K562 (cell line): ENCODE measurements around the gene RXFP3. TPM values are rescaled to one million over a fixed set of nuclear protein-coding genes. Genes with fewer than 3 reads are reported as not detected.

Experiments
- ATAC-seq: fragments of 200-7000 bp; cut with Tn5 transposase; 3 replicates; pipeline ENCODE4 v1.9.1; 2020; ENCODE audit warnings: moderate library complexity
- BruUV-seq: library from RNA; stranded (reverse); fragments of 400-500 nt; replicated peaks from 2 replicates; lab custom pipeline; 2021; lab: Mats Ljungman, UMichigan
- CTCF ChIA-PET: fragments of 300-600 bp; formaldehyde crosslinking; extraction: SDS; loops from one replicate; lab custom pipeline; 2021; ENCODE audit warnings: low intra/inter-chr PET ratio; lab: Yijun Ruan, JAX
- POLR2A ChIA-PET: fragments of 300-600, 350-650 bp; sonication (Branson Sonifier 250); formaldehyde crosslinking; extraction: SDS; loops from one replicate; lab custom pipeline; 2021; ENCODE audit warnings: antibody characterized with exemption, inconsistent platforms; lab: Yijun Ruan, JAX
- DNase-seq, 4 experiments: peaks; one replicate each; pipeline versions ENCODE4 v3.0.0 to v3.0.0-alpha.2; 2011 to 2018; ENCODE audit warnings: low spot score in 3 of 4, mixed read lengths in 3 of 4; ENCODE audit errors: extremely low read depth in 1 of 4
- FAIRE-seq: peaks from 2 replicates; lab custom pipeline; 2011; peaks lifted over from hg19 to GRCh38; lab: Jason Lieb, UNC
- H2AFZ ChIP-seq: 2 replicates; pipeline ENCODE4 v1.6.0; 2011; ENCODE audit warnings: low read depth, low read length, control low read depth, inconsistent platforms
- H3K27ac ChIP-seq: fragments of 200-600 bp; 3 replicates; pipeline ENCODE4 v1.8.0; 2011; ENCODE audit warnings: low read depth, mild to moderate bottlenecking, control low read depth, inconsistent platforms, low read length, moderate library complexity, mixed read lengths; ENCODE audit errors: extremely low read depth
- H3K27me3 ChIP-seq, 2 experiments: fragments of 300-600 bp in 1 of 2; 2 replicates in 1 of 2; 3 replicates in 1 of 2; pipeline versions ENCODE4 v1.6.0 to v1.8.0; 2011; ENCODE audit warnings: inconsistent platforms in 2 of 2, low read length in 2 of 2, mild to moderate bottlenecking in 1 of 2, mixed read lengths in 1 of 2, moderate library complexity in 1 of 2; ENCODE audit not compliant: control insufficient read depth in 2 of 2, insufficient read depth in 2 of 2
- H3K36me3 ChIP-seq: fragments of 300-600 bp; 3 replicates; pipeline ENCODE4 v1.8.0; 2011; ENCODE audit warnings: mild to moderate bottlenecking, low read length, inconsistent platforms; ENCODE audit not compliant: control insufficient read depth, insufficient read depth
- H3K4me1 ChIP-seq, 2 experiments: fragments of 200-600 bp in 1 of 2; replicated peaks in 1 of 2; 2 replicates in 1 of 2; 3 replicates in 1 of 2; pipeline versions ENCODE4 v1.5.1 to v1.8.0; 2011; ENCODE audit warnings: inconsistent platforms in 2 of 2, low read length in 2 of 2, mild to moderate bottlenecking in 1 of 2, mixed read lengths in 1 of 2, moderate library complexity in 1 of 2; ENCODE audit not compliant: control insufficient read depth in 2 of 2, insufficient read depth in 2 of 2
- H3K4me2 ChIP-seq: 2 replicates; pipeline ENCODE4 v1.6.1; 2011; ENCODE audit warnings: low read length, control low read depth, inconsistent platforms, mixed read lengths; ENCODE audit not compliant: insufficient read depth
- H3K4me3 ChIP-seq: fragments of 200-600 bp; sonication (generic), shearing (Covaris generic); 2 replicates; pipeline ENCODE4 v1.5.1; 2016; ENCODE audit warnings: control low read depth, inconsistent platforms
- H3K79me2 ChIP-seq: fragments of 200-600 bp; 3 replicates; pipeline ENCODE4 v1.8.0; 2011; ENCODE audit warnings: low read length, inconsistent platforms; ENCODE audit not compliant: control insufficient read depth, insufficient read depth
- H3K9ac ChIP-seq, 2 experiments: 2 replicates each; pipeline versions ENCODE4 v1.6.0 to v1.6.1; 2011; ENCODE audit warnings: low read depth in 2 of 2, low read length in 2 of 2, control low read depth in 1 of 2, inconsistent platforms in 1 of 2, mild to moderate bottlenecking in 1 of 2, mixed read lengths in 1 of 2; ENCODE audit not compliant: insufficient read depth in 1 of 2
- H3K9me1 ChIP-seq: one replicate; pipeline ENCODE4 v1.6.0; 2011; ENCODE audit warnings: inconsistent platforms, mild to moderate bottlenecking, low read length, moderate library complexity; ENCODE audit not compliant: control insufficient read depth, insufficient read depth
- H3K9me3 ChIP-seq: replicated peaks from 2 replicates; pipeline ENCODE4 v1.5.1; 2011; ENCODE audit warnings: low read depth, low read length, inconsistent platforms; ENCODE audit not compliant: control insufficient read depth, insufficient read depth
- H4K20me1 ChIP-seq: replicated peaks from 2 replicates; pipeline ENCODE4 v1.6.1; 2011; ENCODE audit warnings: low read length, inconsistent platforms, mixed read lengths; ENCODE audit not compliant: control insufficient read depth, insufficient read depth
- ESRRA ChIP-seq: fragments of 450-650 bp; IDR thresholded peaks from 2 replicates; pipeline ENCODE4 v1.6.1; 2014; ENCODE audit warnings: low read depth, mild to moderate bottlenecking, moderate library complexity, borderline replicate concordance
- SAP30 ChIP-seq: fragments of 200-600 bp; sonication (generic); IDR thresholded peaks from 2 replicates; pipeline ENCODE4 v1.6.1; 2012; ENCODE audit warnings: borderline replicate concordance, low read depth, mild to moderate bottlenecking, moderate library complexity, low read length, control low read depth, inconsistent platforms; ENCODE audit not compliant: insufficient read depth, poor library complexity, severe bottlenecking
- ZNF518B ChIP-seq: fragments of 250-450 bp; sonication (Bioruptor Pico); IDR thresholded peaks from 2 replicates; pipeline ENCODE4 v1.5.0; 2021; ENCODE audit warnings: mild to moderate bottlenecking, moderate library complexity
- WGBS: fragments of 100-300 bp; shearing (Covaris generic); methylation state at CpG from one replicate; pipeline ENCODE4 v1.1.6; 2016; ENCODE audit warnings: low coverage, mixed read lengths; ENCODE audit not compliant: insufficient coverage; ENCODE audit errors: missing lambda C conversion rate; 5-methylcytosine and 5-hydroxymethylcytosine counted together
- in situ Hi-C: fragments of 300-500 bp; cut with MboI; formaldehyde crosslinking; loops from 4 replicates; pipeline ENCODE4 v1.15.0; 2018; ENCODE audit warnings: inconsistent platforms, mixed read lengths
- intact Hi-C: fragments of 100-400 bp; cut with micrococcal nuclease; formaldehyde crosslinking; loops from 2 replicates; pipeline ENCODE4 v1.14.2; 2022
- polyA plus RNA-seq, 8 experiments: library from polyadenylated mRNA; depleted of rRNA in 4 of 8; stranded (reverse) in 5 of 8; unstranded in 3 of 8; fragments of >200 nt; fragmentation: Nextera tagmentation in 2 of 8; fragmentation: Illumina TruSeq in 1 of 8; extraction: Ambion mirVana in 2 of 8; extraction: Trizol in 1 of 8; gene quantifications; 2 replicates each; pipeline versions ENCODE4 v1.2.1 to v1.2.3, GENCODE V29; 2011 to 2014; ENCODE audit warnings: inconsistent platforms in 1 of 8, missing spikeins in 1 of 8
- total RNA-seq, 7 experiments: library from RNA; depleted of rRNA in 6 of 7; stranded (reverse); fragments of >200 nt in 6 of 7; fragmentation: Illumina TruSeq in 2 of 7; extraction: Trizol in 2 of 7; gene quantifications; 2 replicates each; pipeline versions ENCODE4 v1.2.1 to v1.2.3, GENCODE V29; 2011 to 2021; ENCODE audit warnings: low replicate concordance in 1 of 7
- TF ChIP-seq, protein P1 (sequence below): IDR thresholded peaks from 3 replicates; pipeline ENCODE4 v1.6.1; 2011; ENCODE audit warnings: borderline replicate concordance, mild to moderate bottlenecking, moderate library complexity; ENCODE audit not compliant: insufficient read length; ENCODE audit errors: extremely low read depth

RXFP3 gene
- total and polyA plus RNA-seq, 9 of the 15 experiments (the other 6 are each of a cell fraction or from before 2014, with no cell fraction given), result not detected

DNA sequence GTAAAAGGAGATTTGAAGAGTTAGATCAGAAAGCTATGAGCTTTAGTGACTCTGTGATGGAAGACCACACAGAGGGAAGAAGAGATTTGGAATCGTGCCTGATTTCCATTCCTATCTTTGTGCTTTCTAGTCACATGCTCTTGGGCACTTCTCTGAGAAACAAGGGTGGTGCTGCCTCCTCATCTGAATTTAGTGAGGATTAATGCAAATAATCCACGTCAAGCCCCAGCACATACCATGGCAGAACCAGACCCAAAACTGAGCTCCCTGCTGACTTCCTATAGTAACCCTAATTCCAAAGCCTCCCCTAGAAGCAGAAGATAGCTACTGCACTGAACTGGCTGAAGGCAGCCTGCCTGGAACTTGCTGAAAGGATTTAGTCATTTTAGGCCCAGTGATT is 30.6 kb downstream of the RXFP3 start:
- H3K27ac ChIP-seq, result no peak overlapping the region
- TF ChIP-seq ZNF518B (CRISPR knock-in tag) (no peak), SAP30 (no peak), ESRRA (no peak)
- TF ChIP-seq, protein P1, sequence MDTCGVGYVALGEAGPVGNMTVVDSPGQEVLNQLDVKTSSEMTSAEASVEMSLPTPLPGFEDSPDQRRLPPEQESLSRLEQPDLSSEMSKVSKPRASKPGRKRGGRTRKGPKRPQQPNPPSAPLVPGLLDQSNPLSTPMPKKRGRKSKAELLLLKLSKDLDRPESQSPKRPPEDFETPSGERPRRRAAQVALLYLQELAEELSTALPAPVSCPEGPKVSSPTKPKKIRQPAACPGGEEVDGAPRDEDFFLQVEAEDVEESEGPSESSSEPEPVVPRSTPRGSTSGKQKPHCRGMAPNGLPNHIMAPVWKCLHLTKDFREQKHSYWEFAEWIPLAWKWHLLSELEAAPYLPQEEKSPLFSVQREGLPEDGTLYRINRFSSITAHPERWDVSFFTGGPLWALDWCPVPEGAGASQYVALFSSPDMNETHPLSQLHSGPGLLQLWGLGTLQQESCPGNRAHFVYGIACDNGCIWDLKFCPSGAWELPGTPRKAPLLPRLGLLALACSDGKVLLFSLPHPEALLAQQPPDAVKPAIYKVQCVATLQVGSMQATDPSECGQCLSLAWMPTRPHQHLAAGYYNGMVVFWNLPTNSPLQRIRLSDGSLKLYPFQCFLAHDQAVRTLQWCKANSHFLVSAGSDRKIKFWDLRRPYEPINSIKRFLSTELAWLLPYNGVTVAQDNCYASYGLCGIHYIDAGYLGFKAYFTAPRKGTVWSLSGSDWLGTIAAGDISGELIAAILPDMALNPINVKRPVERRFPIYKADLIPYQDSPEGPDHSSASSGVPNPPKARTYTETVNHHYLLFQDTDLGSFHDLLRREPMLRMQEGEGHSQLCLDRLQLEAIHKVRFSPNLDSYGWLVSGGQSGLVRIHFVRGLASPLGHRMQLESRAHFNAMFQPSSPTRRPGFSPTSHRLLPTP, result no peak
- no peaks in the 10 kb centered on the region for H3K9me3 ChIP-seq
- no peaks in the 10 kb centered on the region for H4K20me1 ChIP-seq
- BruUV-seq, result no TSS peak
- no peak overlapping the region for H3K4me3 ChIP-seq
- intact Hi-C loops (no loop called here), in situ Hi-C loops (no loop called here)
- DNase-seq, result no peak
- ATAC-seq, result no peak
- H3K9me1 ChIP-seq, result no peaks in the 10 kb centered on the region
- 0% methylated on average over 2 of the region's 2 CpGs for WGBS
- H3K79me2 ChIP-seq, result no peaks in the 10 kb centered on the region
- H3K9ac ChIP-seq, result no peak overlapping the region
- H3K27me3 ChIP-seq, result no peaks in the 10 kb centered on the region
- H3K4me2 ChIP-seq, result no peak overlapping the region
- no peaks in the 10 kb centered on the region for H3K36me3 ChIP-seq
- H3K4me1 ChIP-seq, result no peaks in the 10 kb centered on the region
- ChIA-PET POLR2A (interaction anchor here (0.5 to 2.0 kb wide), 2 partner anchors 13 to 39 kb away, joined by 3 to 6 read pairs; no protein-coding TSS in a partner anchor), CTCF (interaction anchor here (0.6 kb wide), 1 partner anchor 374 kb away, joined by 3 read pairs; no protein-coding TSS in a partner anchor)
- no peak overlapping the region for H2AFZ ChIP-seq
- FAIRE-seq, result no peak
